GM18867 (cell line): ENCODE results near the gene SNRPD2.

Experiments used
- ATAC-seq: cut with Tn5 transposase; IDR thresholded peaks from one replicate; pipeline ENCODE4 v1.9.1; 2021; ENCODE audit warnings: mild to moderate bottlenecking, moderate library complexity; ENCODE audit not compliant: unreplicated experiment

SNRPD2 gene

GRCh38 chr19:45660636-45661035, 31.1 kb downstream of the SNRPD2 start:
- ATAC-seq, result no peak

GRCh38 chr19:45659096-45659729, 32.5 kb downstream of the SNRPD2 start:
- ATAC-seq, result no peak

- ATAC-seq, result no peak
Measured at GRCh38 chr19:45657520-45658167, 34.1 kb downstream of the SNRPD2 start.

- ATAC-seq, result no peak
Measured at GRCh38 chr19:45655073-45655472, 36.7 kb downstream of the SNRPD2 start.

- ATAC-seq, result no peak
Measured at GRCh38 chr19:45653634-45654033, 38.1 kb downstream of the SNRPD2 start.

GRCh38 chr19:45650722-45651121, 41.0 kb downstream of the SNRPD2 start:
- no peak for ATAC-seq

GRCh38 chr19:45646345-45646698, 45.4 kb downstream of the SNRPD2 start:
- no peak for ATAC-seq

GRCh38 chr19:45645631-45646344, 46.0 kb downstream of the SNRPD2 start:
- ATAC-seq, result peak; percentile 34

- no peak for ATAC-seq
Measured at GRCh38 chr19:45645068-45645630, 46.6 kb downstream of the SNRPD2 start.

- no peak for ATAC-seq
Measured at GRCh38 chr19:45643927-45644771, 47.6 kb downstream of the SNRPD2 start.

GRCh38 chr19:45643024-45643926, 48.5 kb downstream of the SNRPD2 start:
- ATAC-seq, result peak; percentile 25

GRCh38 chr19:45641274-45642105, 50.3 kb downstream of the SNRPD2 start:
- ATAC-seq, result peak; percentile 39

GRCh38 chr19:45640849-45641273, 50.9 kb downstream of the SNRPD2 start:
- no peak for ATAC-seq

GRCh38 chr19:45638930-45639729, 52.6 kb downstream of the SNRPD2 start, which contains the start of gene EML2:
EML2 (minus strand) TSS chr19:45639397; CDS start chr19:45639376, 21 bp downstream.
- ATAC-seq, result no peak

- no peak for ATAC-seq
Measured at GRCh38 chr19:45637890-45638667, 53.7 kb downstream of the SNRPD2 start.
